Inferior parietal cortex (tissue), 1 donor: ENCODE data around the gene SOD1.
A peak's percentile ranks its signal among the peaks of the same experiment; 100 is the strongest.
"Not testable (repeated sequence)": the region's sequence is repeated elsewhere in the genome, so short reads cannot be mapped to it uniquely, and the experiment has no call there.

Source experiments
- DNase-seq: peaks from one replicate; pipeline ENCODE4 v3.0.0-alpha.2; 2016; ENCODE audit errors: extremely low spot score

Gene SOD1

GRCh38 chr21:31656199-31657095 lies 3.0 kb upstream of the SOD1 start:
- DNase-seq, result no peak

DNA sequence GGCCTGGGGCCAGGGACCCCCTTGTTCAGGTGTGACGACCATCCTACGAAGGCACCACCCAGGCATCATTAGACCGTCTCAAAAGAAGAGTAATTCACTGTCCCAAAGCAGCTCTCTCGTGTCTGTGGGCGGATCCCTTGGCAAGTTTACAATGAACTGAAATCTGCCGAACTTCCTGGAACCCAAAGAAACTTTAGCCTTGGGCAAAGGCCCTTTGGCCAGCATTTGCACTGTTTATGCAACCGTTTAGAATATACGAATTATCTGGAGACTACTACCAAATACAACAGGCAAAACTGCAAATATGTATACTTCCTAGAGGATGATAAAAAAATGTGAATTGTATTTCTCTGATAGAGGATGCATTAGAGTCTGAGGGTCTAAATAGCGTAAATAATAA lies 1.4 kb upstream of the SOD1 start:
- DNase-seq, result no peak

- no peak for DNase-seq
Measured at GRCh38 chr21:31659286-31659535, 282 bp upstream of the SOD1 start.

DNA sequence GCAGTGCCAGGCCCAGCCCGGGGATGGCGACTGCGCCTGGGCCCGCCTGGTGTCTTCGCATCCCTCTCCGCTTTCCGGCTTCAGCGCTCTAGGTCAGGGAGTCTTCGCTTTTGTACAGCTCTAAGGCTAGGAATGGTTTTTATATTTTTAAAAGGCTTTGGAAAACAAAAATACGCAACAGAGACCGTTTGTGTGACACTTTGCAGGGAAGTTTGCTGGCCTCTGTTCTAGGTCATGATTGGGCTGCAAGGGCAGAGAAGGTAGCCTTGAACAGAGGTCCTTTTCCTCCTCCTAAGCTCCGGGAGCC lies 719 bp downstream of the SOD1 start:
- DNase-seq, result peak; percentile 40

GRCh38 chr21:31660591-31660990 lies 1.1 kb downstream of the SOD1 start:
- DNase-seq, result no peak

- no peak for DNase-seq
Measured at GRCh38 chr21:31663584-31664249, 4.2 kb downstream of the SOD1 start.

DNA sequence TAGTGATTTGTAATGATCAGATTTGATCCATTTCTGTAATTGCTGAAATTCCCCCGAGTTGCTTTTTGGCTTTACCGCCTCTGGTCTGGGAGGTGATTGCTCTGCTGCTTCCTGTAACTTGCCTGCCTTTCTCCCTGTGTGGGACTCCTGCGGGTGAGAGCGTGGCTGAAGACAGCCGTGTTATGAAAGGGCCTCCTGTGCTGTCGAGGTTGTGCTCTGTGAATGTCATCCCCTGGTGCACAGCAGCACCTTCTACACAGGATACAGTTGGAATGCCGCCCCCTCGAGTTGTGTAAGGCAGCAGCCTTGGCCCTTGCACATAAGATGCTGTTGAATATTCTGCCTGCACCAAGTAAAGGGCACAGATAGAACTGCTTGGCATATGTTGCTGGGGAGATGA lies 5.9 kb downstream of the SOD1 start:
- DNase-seq, result no peak

- not testable (repeated sequence) for DNase-seq
Measured at GRCh38 chr21:31665869-31666268, 6.4 kb downstream of the SOD1 start.

DNA sequence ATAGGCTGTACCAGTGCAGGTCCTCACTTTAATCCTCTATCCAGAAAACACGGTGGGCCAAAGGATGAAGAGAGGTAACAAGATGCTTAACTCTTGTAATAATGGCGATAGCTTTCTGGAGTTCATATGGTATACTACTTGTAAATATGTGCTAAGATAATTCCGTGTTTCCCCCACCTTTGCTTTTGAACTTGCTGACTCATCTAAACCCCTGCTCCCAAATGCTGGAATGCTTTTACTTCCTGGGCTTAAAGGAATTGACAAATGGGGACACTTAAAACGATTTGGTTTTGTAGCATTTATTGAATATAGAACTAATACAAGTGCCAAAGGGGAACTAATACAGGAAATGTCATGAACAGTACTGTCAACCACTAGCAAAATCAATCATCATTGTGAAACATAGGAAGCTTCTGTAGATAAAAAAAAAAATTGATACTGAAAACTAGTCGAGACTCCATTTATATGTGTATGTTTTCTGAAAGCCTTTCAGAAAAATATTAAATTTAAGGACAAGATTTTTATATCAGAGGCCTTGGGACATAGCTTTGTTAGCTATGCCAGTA lies 7.0 kb downstream of the SOD1 start:
- DNase-seq, result no peak

GRCh38 chr21:31667132-31667531 lies 7.6 kb downstream of the SOD1 start:
- DNase-seq, result no peak

DNA sequence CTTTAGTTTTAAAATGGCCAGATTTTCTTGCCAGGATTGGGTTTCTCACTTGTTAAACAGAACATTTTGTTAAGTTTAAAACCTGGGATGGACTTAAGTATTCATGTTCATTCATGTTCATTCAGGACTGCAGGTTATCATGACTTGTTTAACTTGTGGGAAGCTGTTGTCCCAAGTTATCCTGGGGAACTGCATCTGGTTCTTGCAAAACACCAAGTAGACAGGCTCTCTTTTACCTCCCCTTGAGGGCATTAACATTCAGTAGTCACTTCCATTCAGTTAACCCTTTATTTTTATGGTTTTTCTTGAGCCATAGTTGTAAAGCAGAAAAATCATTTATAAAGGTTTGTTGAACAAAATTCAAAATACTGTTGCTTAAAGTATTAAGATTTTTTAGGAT lies 8.1 kb downstream of the SOD1 start:
- no peak for DNase-seq

- no peak for DNase-seq
Measured at GRCh38 chr21:31668651-31669491, 9.4 kb downstream of the SOD1 start.

GRCh38 chr21:31670070-31670469 lies 10.6 kb downstream of the SOD1 start:
- DNase-seq, result no peak

- DNase-seq, result no peak
Measured at GRCh38 chr21:31671146-31671716, 11.7 kb downstream of the SOD1 start.

- DNase-seq, result no peak
Measured at GRCh38 chr21:31671931-31672330, 12.4 kb downstream of the SOD1 start.

DNA sequence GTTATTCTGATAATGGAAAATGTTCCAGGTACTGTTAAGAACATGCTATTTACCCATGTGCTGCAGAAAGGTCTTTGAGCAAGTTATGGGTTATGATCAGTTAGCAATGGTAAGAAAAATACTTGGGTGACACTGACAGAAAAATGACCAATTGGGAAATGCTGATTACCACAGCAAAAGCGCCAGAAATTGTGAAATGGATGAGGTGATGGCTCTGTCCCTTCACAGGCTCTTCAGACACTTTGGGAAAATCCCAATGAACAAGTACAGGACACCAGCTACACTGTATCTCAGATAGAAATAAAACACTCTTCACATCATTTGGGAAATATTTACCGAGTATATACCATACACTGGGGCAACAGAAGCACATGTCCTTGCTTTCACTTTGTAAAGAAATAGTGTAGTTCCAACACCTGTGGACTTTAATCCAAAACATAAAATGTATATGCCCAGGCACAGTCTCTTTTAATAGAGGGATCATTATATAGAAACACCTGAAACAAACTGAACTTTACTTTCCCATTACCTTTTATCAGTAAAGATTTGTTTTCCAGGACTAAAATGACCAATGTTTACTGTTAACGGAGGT lies 13.9 kb downstream of the SOD1 start:
- no peak for DNase-seq

DNA sequence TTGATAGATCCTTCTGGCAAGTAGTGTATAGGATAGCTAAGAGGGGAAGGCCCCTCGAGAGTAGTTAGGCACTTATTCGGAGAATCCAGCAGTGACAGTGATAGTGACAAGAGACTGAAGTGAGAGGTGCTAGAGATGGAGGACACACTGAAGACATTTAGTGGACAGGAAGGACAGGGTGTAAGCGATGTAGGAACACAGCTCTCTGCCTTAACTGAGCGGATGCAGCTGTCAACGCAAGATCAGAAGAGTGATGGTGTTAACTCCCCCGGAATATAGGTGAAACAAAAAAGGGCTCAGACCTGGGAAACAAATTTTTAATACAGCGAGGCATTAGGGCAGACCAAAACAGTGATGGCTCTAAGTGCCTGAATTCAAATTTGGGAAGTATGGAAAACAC lies 15.8 kb downstream of the SOD1 start:
- no peak for DNase-seq

DNA sequence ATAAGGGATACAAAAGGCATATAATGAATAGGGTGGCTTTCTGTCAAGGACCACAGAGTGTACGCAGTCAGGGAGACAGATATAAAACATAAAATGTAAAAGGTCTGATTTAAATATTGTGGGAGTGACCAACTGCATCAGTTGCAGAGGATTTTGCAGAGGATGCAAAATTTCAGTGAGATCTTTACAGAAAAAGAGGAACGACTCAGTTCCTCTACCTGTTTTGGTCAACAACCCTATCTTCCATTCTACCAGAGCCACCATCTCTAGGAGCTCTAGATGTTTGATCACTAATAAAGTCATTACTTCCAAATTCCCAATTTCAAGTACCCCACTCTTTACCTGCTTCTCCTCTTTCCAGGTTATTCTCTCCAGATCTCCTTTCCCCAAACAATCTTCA lies 16.5 kb downstream of the SOD1 start:
- DNase-seq, result no peak

DNA sequence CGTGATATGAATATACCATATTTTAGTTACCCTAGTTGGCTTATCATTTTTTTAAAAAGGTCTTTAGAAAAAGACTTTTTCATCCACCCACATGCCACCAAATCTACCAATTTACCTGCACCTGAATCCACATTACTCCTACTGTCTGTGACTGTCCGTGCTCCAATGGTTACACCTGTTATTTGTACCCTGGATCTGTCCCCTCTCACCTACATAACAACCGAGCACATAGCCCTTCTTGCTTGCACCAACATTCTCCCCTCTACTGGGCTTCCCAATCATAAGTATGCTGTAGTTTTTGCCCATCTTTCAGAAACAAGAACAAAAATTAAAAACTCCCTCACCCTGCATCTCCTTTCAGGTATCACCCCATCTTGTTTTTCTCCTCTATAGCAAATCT lies 17.6 kb downstream of the SOD1 start:
- DNase-seq, result no peak

DNA sequence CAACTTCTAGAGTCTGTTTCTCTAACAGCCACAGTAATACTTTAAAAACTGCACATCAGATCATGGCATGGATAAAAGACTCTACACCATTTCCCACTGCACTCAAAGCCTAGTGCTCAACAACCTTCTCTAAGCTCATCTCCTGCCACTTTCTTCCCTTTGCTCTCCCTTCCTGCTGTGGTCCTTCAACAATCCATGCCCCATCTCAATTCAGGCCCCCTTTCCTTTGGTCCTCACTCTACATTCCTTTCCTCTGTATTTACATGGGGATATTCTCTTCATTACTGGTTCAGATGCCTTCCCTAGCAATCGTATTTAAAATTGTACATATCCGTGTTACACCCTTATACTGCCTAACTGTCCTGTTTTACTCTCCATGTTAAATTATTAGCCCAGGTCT lies 19.0 kb downstream of the SOD1 start:
- DNase-seq, result no peak

DNA sequence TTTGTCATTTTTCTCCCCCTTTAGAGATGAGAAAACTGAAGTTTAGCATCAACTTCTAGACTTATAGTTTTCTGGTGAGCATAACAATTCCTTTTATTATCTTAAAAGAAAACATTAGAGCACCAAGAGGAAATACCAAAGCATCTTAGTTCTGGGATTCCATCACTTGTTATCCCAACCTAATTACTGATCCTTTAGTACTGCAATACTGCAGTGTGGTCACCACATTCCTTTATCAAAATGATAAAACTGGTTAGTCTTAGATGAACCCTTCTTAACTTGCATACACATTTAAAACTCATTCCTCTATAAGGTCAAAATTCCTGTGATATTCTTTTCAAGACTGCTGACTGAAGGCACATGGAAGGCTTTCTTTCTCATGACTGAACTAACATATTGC lies 23.1 kb downstream of the SOD1 start:
- no peak for DNase-seq

- no peak for DNase-seq
Measured at GRCh38 chr21:31683029-31683428, 23.5 kb downstream of the SOD1 start.
